HG03571 (cell line): ENCODE data around the gene MNAT1.

Source experiments
- ATAC-seq: cut with Tn5 transposase; IDR thresholded peaks from one replicate; pipeline ENCODE4 v1.9.1; 2021; ENCODE audit not compliant: unreplicated experiment

MNAT1 gene

GRCh38 chr14:61019537-61019936 lies 285.0 kb downstream of the MNAT1 start:
- ATAC-seq = no peak
